Measurements from ENCODE around the gene FSTL4. TPM values are rescaled to one million over a fixed set of nuclear protein-coding genes. Genes with fewer than 3 reads are reported as not detected.

The FSTL4 gene
- total RNA-seq, 4 donors from 2014 or later, result 0.27 to 1.6 (median 0.35) TPM; not detected in 1

DNA sequence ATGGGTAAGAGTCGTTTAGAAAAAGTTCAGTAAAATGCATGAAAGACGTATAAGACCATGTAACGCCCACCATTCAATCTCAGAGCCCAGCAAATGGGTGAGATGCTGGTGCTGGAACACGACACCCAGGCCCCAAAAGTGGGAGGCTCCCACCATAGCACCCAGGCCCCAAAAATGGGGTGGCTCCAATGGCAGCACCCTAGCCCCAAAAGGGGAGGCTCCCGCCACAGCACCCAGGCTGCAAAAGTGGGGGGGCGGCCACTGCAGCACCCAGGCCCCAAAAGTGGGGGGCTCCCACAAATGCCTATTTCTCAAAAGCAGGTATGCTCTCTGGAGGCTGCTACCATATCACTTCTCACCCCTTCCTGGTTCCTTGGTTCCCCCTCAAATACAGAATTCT, 12.7 kb downstream of the FSTL4 start:
- H3K27ac ChIP-seq, result no peak overlapping the region
- TF ChIP-seq CTCF (IDR thresholded peaks at IDR 0.05) (no peak), POLR2A (IDR thresholded peaks at IDR 0.05) (no peak)
- no peaks in the 10 kb centered on the region for H3K36me3 ChIP-seq
- H3K4me1 ChIP-seq, result no peaks in the 10 kb centered on the region
- no peaks in the 10 kb centered on the region for H3K27me3 ChIP-seq
- H3K9me3 ChIP-seq, result no peaks in the 10 kb centered on the region
- no peak for DNase-seq
- no peak overlapping the region for H3K4me3 ChIP-seq

GRCh38 chr5:133599044-133599443, 13.3 kb downstream of the FSTL4 start:
- Histone ChIP-seq H3K27ac (no peak overlapping the region), H3K27me3 (no peaks in the 10 kb centered on the region), H3K9me3 (no peaks in the 10 kb centered on the region), H3K36me3 (no peaks in the 10 kb centered on the region), H3K4me1 (no peaks in the 10 kb centered on the region), H3K4me3 (no peak overlapping the region)
- TF ChIP-seq POLR2A (IDR thresholded peaks at IDR 0.05) (no peak), CTCF (IDR thresholded peaks at IDR 0.05) (no peak)
- no peak for DNase-seq

DNA sequence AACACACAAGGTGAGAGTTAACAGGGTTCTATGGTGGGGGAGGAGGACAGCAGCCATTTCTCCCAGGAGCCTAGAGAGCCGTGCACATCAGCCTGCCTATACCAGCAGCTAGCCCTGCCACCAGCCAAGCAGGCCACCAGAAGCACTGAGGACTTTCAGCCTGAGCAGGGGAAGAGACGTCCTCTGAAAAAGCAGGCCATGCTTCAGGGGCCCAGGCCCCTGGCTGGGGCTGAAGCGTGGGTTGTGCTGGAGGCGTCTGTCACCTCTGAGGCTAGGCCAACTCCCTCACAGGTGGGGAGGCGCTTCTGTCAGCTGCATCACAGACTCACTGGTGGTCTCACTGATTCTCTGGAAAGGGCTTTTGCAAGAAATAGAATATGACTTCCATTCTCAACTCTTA, 16.3 kb downstream of the FSTL4 start:
- Histone ChIP-seq H3K36me3 (no peaks in the 10 kb centered on the region), H3K4me1 (no peaks in the 10 kb centered on the region), H3K27ac (no peak overlapping the region), H3K4me3 (no peak overlapping the region), H3K27me3 (no peaks in the 10 kb centered on the region), H3K9me3 (no peaks in the 10 kb centered on the region)
- TF ChIP-seq CTCF (IDR thresholded peaks at IDR 0.05) (no peak), POLR2A (IDR thresholded peaks at IDR 0.05) (no peak)
- DNase-seq, result no peak

GRCh38 chr5:133595465-133595864, 16.9 kb downstream of the FSTL4 start:
- H3K36me3 ChIP-seq, result no peaks in the 10 kb centered on the region
- H3K4me1 ChIP-seq, result no peaks in the 10 kb centered on the region
- no peak overlapping the region for H3K27ac ChIP-seq
- peaks cover 0 to 2% (median 0%) of the 10 kb centered on the region in 4 donors for H3K9me3 ChIP-seq
- H3K4me3 ChIP-seq, result no peak overlapping the region
- no peak for DNase-seq
- TF ChIP-seq CTCF (IDR thresholded peaks at IDR 0.05) (no peak), POLR2A (IDR thresholded peaks at IDR 0.05) (no peak)
- no peaks in the 10 kb centered on the region for H3K27me3 ChIP-seq

DNA sequence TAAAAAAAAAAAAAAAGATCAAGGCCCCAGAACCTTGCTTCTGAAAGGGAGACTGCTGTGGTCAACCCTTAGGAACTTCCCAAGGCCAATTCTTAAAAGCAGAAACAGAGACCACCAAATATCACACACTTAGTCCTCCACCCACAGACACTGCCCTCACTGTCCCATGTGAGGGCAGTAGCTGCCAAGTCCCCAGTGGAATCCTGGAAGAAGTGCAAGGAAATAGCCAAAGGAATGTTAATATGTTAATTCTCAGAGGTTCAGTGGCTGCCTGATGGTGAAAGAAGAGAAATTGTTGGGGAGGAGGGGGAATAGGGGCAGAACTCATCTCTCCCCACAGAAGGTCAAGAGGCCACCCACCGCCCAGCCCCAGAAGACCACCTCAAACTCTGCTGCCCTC, 23.1 kb downstream of the FSTL4 start:
- Histone ChIP-seq H3K27me3 (no peaks in the 10 kb centered on the region), H3K36me3 (no peaks in the 10 kb centered on the region)
- no peak for TF ChIP-seq POLR2A (IDR thresholded peaks at IDR 0.05)
- TF ChIP-seq CTCF (IDR thresholded peaks at IDR 0.05), result no peak

GRCh38 chr5:133582971-133583370, 29.4 kb downstream of the FSTL4 start:
- no peak for DNase-seq
- H3K4me1 ChIP-seq, result no peaks in the 10 kb centered on the region
- H3K36me3 ChIP-seq, result no peaks in the 10 kb centered on the region
- TF ChIP-seq POLR2A (IDR thresholded peaks at IDR 0.05) (no peak), CTCF (IDR thresholded peaks at IDR 0.05) (no peak)
- no peaks in the 10 kb centered on the region for H3K27me3 ChIP-seq
- no peaks in the 10 kb centered on the region for H3K9me3 ChIP-seq
- H3K4me3 ChIP-seq, result no peak overlapping the region
- no peak overlapping the region for H3K27ac ChIP-seq

More for the DNA sequence above, 23.1 kb downstream of the FSTL4 start:
- no peak overlapping the region for H3K4me3 ChIP-seq
- no peak overlapping the region for H3K27ac ChIP-seq
- no peaks in the 10 kb centered on the region for H3K4me1 ChIP-seq
- DNase-seq, result no peak
- peaks cover 0 to 3% (median 0%) of the 10 kb centered on the region in 4 donors for H3K9me3 ChIP-seq

Measured in Peyer's patch (tissue), 4 donors.